ENCODE data around the gene CD44. TPM values are rescaled to one million over a fixed set of nuclear protein-coding genes. Genes with fewer than 3 reads are reported as not detected.
A peak's percentile ranks its signal among the peaks of the same experiment; 100 is the strongest.

Gene CD44
- polyA plus RNA-seq, 1 of the 3 experiments (the other 2 are of a cell fraction), result 457 TPM

- TF ChIP-seq IRF3 (IDR thresholded peaks at IDR 0.05; ENCODE audit: low read depth, low read length), result no peak
- no peak for TF ChIP-seq FOXM1 (IDR thresholded peaks at IDR 0.05; ENCODE audit: low read depth)
- no peak for TF ChIP-seq SIN3A (IDR thresholded peaks at IDR 0.05; ENCODE audit: borderline replicate concordance, low read depth, low read length)
- no peak for TF ChIP-seq TEAD4 (IDR thresholded peaks at IDR 0.05; ENCODE audit: borderline replicate concordance, insufficient read depth)
- no peak for TF ChIP-seq SMC3 (IDR thresholded peaks at IDR 0.05; ENCODE audit: low read depth, low read length)
- TF ChIP-seq FOSL2 (IDR thresholded peaks at IDR 0.05; ENCODE audit: borderline replicate concordance, low read depth), result no peak
- 0 out of 2 replicates have a peak, but pooled peaks have one; percentile 14 for TF ChIP-seq JUND (IDR thresholded peaks at IDR 0.05)
- TF ChIP-seq RXRA (IDR thresholded peaks at IDR 0.05; ENCODE audit: borderline replicate concordance, low read depth), result peak; percentile 27; the same call in 1 of the 2 replicates
- TF ChIP-seq RFX5 (IDR thresholded peaks at IDR 0.05; ENCODE audit: low read length), result no peak
- TF ChIP-seq NFIC (IDR thresholded peaks at IDR 0.05; ENCODE audit: borderline replicate concordance), result no peak; the same call in 1 of the 2 replicates
- no peak for TF ChIP-seq EZH2phosphoT487 (IDR thresholded peaks at IDR 0.05; ENCODE audit: borderline replicate concordance, low read depth)
- no peak for TF ChIP-seq MEF2A (IDR thresholded peaks at IDR 0.05; ENCODE audit: borderline replicate concordance, low read depth)
- TF ChIP-seq GATA2 (CRISPR knock-in tag; IDR thresholded peaks at IDR 0.05), result no peak
- peak; percentile 24; the same call in 1 of the 2 replicates for TF ChIP-seq TCF12 (IDR thresholded peaks at IDR 0.05)
- no peak; the same call in 1 of the 2 replicates for TF ChIP-seq POLR2AphosphoS5 (IDR thresholded peaks at IDR 0.05; ENCODE audit: low read depth, low read length)
- no peak for TF ChIP-seq RAD21 (IDR thresholded peaks at IDR 0.05; ENCODE audit: low read length)
- TF ChIP-seq, protein P1, sequence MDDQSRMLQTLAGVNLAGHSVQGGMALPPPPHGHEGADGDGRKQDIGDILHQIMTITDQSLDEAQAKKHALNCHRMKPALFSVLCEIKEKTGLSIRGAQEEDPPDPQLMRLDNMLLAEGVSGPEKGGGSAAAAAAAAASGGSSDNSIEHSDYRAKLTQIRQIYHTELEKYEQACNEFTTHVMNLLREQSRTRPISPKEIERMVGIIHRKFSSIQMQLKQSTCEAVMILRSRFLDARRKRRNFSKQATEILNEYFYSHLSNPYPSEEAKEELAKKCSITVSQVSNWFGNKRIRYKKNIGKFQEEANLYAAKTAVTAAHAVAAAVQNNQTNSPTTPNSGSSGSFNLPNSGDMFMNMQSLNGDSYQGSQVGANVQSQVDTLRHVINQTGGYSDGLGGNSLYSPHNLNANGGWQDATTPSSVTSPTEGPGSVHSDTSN (IDR thresholded peaks at IDR 0.05), result peak; percentile 40
- no peak for TF ChIP-seq CHD2 (IDR thresholded peaks at IDR 0.05; ENCODE audit: low read length, partially characterized antibody)
- TF ChIP-seq NRF1 (IDR thresholded peaks at IDR 0.05; ENCODE audit: low read depth, low read length), result no peak
- no peak for TF ChIP-seq TAF1 (IDR thresholded peaks at IDR 0.05; ENCODE audit: borderline replicate concordance, low read depth, low read length)
- no peak for TF ChIP-seq EP300 (IDR thresholded peaks at IDR 0.05; ENCODE audit: borderline replicate concordance in 1 of 2, low read depth in 1 of 2, low read length in 1 of 2)
- no peak for TF ChIP-seq REST (IDR thresholded peaks at IDR 0.05; ENCODE audit: low read depth, low read length)
- no peak for TF ChIP-seq YY1 (IDR thresholded peaks at IDR 0.05; ENCODE audit: low read depth)
- H2AFZ ChIP-seq (ENCODE audit: low read depth), result no peak overlapping the region
- H3K9ac ChIP-seq, result no peak overlapping the region
- H3F3A ChIP-seq (replicated peaks; ENCODE audit: insufficient read depth), result peaks cover 30% of the 10 kb centered on the region
- POLR2A ChIA-PET, result no interaction called here
- H3K4me1 ChIP-seq (ENCODE audit: control insufficient read depth in 1 of 2, insufficient read depth in 2 of 2, low read depth in 1 of 2, low read length in 1 of 2), result peaks cover 0 to 29% of the 10 kb centered on the region in 2 experiments; a peak in 3 of 4 replicates
- H3K9me2 ChIP-seq, result no peaks in the 10 kb centered on the region
- H3K9me3 ChIP-seq, result no peaks in the 10 kb centered on the region
- peak overlapping the region; percentile 9 for H3K4me2 ChIP-seq
- no peak for DNase-seq
- CTCF ChIA-PET, result no interaction called here
- peaks cover 0 to 62% of the 10 kb centered on the region in 2 experiments for H3K36me3 ChIP-seq (replicated peaks in 1 of 2; ENCODE audit: control insufficient read depth in 1 of 2, insufficient read depth in 2 of 2, low read length in 1 of 2)
- peaks cover 92% of the 10 kb centered on the region for H4K20me1 ChIP-seq (ENCODE audit: insufficient read depth)
- peak overlapping the region in 1 of 2 experiments; percentile 56; a peak in 2 of 4 replicates for H3K27ac ChIP-seq (ENCODE audit: low read depth in 2 of 2, low read length in 1 of 2)
- no peak overlapping the region for H3K4me3 ChIP-seq (ENCODE audit: low read depth in 2 of 2, low read length in 1 of 2)
- H3K79me2 ChIP-seq (ENCODE audit: insufficient read depth), result peaks cover 100% of the 10 kb centered on the region
- no peaks in the 10 kb centered on the region for H3K27me3 ChIP-seq (ENCODE audit: insufficient read depth)
- WGBS (ENCODE audit: low lambda C conversion rate), result 63% methylated on average over 1 of the region's 1 CpG
These were observed 12.3 kb downstream of the CD44 start for GRCh38 chr11:35151241-35151640.
